COLO829 (cell line): ENCODE data around the gene THPO.
"Not testable (repeated sequence)": the region's sequence is repeated elsewhere in the genome, so short reads cannot be mapped to it uniquely, and the experiment has no call there.

Experiments
- DNase-seq: peaks from one replicate; pipeline ENCODE4 v3.0.0; 2012; ENCODE audit warnings: low spot score

The THPO gene

DNA sequence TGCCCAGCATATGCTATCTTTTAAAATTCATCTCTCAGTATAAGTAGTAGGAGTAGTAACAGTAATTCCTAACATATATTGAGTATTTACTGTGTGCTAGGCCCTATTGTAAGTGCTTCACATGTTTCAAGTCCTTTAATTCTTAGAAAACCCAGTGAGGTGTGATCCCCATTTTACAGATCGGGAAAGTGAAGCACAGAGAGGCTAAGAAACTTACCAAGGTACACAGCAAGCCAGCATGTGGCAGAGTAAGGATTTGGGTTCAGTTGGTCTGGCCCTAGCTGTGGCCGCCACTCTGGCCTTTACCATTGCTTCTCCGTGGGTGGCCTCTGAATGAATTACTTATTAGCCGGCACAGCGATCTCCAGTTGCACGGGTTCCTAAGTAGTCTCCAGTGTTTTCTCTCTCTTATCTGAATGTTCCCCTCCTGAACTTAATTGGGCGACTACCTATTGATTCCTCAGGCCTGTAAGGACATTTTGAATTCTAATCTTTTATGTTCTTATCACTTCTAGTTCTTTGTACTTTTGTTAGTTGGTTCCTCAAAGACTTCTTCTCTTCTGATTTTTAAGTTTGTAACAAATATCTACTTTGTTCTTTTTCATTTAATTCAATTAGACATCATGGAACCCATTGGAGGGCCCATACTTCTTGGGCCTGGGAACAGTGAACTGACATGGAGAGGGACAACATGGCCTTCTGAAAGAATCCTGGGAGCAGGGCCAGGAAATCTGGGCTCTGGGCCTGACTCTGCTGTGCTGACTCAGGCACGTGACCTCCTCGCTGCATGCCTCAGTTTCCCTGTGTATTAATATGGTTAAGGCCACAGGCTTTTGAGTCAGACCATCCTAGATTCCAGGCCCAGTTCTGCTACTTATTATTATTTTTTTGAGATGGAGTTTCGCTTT lies 28.2 kb downstream of the THPO start:
- DNase-seq = no peak

DNA sequence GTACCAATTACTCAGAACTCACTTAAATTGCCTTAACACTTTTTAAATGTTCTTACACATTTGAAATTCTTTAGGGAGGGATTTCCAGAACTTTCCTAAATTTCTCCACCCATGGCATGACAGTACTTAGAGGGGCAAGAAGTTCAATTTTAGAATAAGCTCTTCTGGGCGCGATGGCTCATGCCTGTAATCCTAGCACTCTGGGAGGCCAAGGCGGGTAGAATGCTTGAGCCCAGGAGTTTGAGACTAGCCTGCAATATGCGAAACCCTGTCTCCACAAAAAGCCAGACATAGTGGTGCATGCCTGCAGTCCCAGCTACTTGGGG lies 30.0 kb downstream of the THPO start:
- DNase-seq = no peak

DNA sequence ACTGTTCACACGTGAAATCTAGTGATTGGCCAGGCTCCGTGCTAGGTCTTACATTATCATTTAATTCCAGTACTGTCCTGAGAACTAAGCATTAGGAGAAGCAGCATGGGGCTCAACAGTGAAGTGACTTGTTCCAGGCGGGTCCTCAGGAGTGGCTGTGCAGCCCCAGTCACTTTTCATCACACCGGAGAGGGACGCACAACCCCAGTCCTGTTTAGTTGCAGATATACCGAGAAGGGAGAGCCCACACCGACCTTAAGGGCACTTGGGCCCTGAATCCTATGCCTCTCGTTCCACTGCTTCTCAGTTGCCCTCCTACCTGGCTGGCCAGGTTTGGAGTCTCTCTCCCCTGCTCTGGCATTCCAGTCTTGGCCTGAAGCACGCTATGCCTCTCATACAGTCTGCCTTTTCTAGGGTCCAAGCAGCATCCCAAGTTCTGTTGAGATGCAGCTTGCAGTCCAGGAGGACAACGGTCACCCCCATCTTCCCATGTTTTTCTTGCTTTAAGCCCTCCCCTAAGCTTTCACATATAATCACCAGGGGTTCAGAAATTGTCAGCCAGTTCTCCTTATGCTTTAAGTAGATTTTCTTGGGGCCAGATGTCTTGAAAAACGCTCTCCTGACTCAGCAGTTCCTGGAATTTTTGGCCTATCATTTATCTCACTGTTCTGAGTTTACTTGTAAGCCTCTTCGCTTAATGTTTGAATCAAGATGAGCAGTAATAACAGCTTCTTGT lies 30.5 kb downstream of the THPO start:
- no peak for DNase-seq

DNA sequence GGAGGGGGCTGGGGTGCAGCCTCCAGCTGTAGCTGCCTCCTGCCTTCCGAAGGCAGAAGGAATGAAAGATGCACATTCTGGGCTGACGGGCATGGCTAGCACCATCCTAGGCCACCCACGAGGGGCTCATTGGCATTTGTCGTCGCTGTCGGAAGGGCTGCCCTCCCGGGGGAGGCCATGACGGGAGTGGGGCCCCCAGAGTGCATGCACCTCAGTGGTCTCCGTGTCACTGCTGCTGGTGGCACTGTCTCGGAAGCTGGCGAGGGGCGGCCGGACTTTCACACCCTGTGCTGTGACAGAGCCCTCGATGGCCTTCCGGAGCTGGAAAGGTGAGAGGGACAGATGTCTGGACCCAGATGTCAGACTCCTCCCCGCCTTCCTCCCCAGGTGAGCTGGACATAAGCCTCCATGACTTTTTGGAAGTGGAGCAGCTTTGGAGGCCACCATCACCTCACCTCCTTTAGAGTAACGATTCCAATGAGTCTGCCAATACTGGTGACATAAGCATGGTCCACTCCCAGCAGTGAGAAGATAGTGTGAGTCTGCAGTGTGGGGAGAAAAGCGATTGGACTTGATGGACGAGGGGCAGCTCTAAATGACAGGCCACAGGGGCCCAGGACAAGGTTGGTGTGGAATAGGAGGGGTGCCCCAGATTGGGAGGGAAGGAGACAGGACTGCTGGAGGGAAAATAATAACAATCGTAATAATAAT lies 31.4 kb downstream of the THPO start:
- no peak for DNase-seq

DNA sequence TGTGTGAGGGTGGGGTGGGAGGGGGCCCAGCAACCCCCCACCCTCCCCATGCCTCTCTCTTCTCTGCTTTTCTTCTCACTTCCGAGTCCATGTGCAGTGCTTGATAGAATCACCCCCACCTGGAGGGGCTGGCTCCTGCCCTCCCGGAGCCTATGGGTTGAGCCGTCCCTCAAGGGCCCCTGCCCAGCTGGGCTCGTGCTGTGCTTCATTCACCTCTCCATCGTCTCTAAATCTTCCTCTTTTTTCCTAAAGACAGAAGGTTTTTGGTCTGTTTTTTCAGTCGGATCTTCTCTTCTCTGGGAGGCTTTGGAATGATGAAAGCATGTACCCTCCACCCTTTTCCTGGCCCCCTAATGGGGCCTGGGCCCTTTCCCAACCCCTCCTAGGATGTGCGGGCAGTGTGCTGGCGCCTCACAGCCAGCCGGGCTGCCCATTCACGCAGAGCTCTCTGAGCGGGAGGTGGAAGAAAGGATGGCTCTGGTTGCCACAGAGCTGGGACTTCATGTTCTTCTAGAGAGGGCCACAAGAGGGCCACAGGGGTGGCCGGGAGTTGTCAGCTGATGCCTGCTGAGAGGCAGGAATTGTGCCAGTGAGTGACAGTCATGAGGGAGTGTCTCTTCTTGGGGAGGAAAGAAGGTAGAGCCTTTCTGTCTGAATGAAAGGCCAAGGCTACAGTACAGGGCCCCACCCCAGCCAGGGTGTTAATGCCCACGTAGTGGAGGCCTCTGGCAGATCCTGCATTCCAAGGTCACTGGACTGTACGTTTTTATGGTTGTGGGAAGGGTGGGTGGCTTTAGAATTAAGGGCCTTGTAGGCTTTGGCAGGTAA lies 32.5 kb downstream of the THPO start:
- peak; percentile 92 for DNase-seq

DNA sequence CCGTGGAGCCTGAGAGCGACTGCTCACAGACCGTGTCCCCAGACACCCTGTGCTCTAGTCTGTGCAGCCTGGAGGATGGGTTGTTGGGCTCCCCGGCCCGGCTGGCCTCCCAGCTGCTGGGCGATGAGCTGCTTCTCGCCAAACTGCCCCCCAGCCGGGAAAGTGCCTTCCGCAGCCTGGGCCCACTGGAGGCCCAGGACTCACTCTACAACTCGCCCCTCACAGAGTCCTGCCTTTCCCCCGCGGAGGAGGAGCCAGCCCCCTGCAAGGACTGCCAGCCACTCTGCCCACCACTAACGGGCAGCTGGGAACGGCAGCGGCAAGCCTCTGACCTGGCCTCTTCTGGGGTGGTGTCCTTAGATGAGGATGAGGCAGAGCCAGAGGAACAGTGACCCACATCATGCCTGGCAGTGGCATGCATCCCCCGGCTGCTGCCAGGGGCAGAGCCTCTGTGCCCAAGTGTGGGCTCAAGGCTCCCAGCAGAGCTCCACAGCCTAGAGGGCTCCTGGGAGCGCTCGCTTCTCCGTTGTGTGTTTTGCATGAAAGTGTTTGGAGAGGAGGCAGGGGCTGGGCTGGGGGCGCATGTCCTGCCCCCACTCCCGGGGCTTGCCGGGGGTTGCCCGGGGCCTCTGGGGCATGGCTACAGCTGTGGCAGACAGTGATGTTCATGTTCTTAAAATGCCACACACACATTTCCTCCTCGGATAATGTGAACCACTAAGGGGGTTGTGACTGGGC lies 33.3 kb downstream of the THPO start:
- no peak for DNase-seq

DNA sequence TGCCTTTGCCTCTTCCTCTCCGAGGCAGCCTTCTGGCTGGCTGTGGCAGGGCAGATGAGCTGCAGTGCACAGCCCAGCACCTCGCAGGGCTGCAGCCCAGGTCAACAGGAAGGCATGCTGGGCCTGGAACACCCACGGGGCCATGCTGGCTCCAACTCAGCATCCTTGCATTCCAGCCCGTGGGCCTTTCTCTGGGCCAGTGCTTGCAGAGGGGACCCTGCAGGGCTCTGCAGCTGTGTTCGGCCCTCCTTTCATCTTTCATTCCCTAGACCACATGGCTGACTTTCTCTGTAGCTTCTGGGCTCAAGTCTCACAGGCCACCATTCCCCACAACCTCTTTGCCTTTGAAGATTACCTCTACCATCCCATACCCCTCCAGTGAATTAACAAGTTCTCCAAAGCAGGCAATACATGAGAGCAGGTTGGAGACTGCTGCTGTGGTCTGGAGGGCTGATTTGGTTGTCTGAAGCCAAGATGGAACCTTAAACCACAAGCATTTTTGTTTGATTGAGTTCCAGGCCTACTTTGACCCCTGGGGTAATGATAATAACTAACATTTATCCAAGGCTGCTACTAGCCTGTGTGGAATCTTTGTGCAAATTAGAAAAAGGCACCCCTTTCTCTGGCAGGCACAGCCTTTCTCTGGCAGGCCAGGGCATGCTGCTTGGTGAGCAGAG lies 34.7 kb downstream of the THPO start:
- no peak for DNase-seq

DNA sequence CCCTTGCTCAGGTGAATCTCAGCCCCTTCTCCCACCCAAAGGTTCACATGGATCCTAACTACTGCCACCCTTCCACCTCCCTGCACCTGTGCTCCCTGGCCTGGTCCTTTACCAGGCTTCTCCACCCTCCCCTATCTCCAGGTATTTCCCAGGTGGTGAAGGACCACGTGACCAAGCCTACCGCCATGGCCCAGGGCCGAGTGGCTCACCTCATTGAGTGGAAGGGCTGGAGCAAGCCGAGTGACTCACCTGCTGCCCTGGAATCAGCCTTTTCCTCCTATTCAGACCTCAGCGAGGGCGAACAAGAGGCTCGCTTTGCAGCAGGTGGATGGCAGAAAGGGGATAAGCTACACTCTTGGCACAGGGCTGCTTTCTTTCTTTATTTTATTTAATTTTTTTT lies 36.1 kb downstream of the THPO start:
- no peak for DNase-seq

DNA sequence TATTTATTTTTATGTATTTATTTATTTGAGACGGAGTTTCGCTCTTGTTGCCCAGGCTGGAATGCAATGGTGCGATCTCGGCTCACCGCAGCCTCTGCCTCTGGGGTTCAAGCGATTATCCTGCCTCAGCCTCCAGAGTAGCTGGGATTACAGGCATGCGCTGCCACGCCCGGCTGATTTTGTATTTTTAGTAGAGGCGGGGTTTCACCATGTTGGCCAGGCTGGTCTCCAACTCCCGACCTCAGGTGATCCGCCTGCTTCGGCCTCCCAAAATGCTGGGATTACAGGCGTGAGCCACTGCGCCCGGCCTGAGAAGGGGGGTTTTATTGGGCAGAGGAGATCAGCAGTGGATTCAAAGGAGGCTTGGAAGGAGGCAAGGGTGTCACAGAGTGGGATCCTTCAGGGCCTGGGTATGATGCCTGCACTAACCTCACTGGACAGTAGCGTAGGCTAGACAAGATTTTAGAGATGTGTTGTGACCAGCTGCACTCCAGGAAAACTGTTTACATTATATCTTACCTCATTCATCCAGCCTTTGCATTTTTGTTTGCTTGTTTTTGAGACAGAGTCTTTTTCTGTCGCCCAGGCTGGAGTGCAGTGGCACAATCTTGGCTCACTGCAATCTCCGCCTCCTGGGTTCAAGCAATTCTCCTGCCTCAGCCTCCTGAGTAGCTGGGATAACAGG lies 38.4 kb downstream of the THPO start:
- DNase-seq = not testable (repeated sequence)

DNA sequence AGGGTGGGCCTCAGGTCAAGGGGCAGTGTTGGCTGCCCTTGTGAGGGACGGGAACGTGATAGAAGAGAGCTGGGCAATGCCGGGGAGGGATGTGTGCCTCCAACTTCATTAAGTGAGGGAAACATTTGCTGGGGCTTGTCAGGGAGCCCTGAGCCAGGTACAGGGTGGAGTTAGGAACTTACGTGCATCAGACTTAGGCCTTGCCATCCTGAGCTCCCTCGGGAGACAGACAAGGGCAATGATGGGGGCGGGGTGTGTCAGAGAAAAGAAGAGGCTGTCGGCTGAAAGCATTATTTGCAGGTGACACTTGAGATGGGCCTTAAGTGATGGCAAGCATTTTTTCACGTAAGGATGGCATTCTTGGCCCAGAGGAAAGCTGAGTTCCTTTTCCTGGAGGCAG lies 39.0 kb downstream of the THPO start:
- DNase-seq = no peak

DNA sequence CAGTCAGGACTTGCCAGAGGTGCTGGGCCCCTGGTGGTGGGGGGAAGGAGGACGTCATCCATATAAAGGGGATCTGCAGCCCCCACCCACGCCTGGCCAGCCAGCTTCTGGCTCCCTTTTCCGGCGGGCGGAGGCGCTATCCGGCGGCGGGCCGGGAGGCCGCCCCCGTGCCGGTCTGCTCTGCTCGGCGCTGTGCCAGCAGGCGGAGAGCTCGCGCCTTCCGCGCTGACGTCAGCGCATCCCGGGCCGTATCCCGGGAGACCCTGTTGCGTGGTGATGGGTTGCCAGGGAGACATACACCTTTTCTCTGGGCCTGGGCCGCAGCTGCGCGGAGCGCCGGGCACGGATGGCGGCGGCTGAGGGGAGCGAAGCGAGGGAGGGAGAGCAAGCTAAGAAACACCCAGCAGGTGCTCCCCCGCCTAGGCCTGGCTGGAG lies 39.5 kb downstream of the THPO start:
- DNase-seq = no peak

DNA sequence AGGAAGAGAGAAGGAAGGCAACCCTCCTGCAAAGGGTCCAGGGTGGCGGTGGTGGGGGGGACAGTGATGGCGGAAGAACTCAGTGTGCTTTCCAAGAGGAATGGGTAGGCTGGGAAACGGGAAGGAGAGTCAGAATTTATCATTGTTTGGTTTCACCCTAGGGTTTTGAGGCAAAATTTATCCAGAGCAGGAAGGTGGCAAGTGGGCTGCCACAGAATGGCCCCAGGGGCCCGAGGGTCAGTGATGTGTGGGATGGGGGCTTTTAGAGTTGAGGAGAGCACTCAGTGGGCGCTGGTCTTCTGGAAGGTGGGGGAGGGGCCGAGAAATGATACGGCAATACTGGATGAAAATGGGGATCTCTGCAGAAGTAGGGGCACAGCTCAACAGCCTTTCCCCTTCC lies 40.0 kb downstream of the THPO start:
- DNase-seq = no peak

DNA sequence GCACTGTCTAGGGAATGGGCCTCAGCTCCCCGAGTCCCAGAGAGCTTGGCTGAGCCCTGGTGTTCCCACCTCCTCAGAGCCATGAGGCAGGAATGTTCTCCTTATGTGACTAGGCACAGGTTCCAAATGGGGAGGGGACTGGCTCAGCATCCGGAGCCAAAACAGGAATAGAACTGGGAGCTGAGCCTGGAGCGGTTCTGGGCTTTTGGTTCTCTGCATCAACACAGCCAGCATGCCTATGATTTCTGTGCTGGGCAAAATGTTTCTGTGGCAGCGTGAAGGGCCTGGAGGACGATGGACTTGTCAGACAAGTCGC lies 40.6 kb downstream of the THPO start, which contains the start of gene FAM131A:
FAM131A (plus strand) TSS at position 202 of the 316 bp plus-strand sequence; CDS start at position 233, 31 bp downstream.
- DNase-seq = no peak

DNA sequence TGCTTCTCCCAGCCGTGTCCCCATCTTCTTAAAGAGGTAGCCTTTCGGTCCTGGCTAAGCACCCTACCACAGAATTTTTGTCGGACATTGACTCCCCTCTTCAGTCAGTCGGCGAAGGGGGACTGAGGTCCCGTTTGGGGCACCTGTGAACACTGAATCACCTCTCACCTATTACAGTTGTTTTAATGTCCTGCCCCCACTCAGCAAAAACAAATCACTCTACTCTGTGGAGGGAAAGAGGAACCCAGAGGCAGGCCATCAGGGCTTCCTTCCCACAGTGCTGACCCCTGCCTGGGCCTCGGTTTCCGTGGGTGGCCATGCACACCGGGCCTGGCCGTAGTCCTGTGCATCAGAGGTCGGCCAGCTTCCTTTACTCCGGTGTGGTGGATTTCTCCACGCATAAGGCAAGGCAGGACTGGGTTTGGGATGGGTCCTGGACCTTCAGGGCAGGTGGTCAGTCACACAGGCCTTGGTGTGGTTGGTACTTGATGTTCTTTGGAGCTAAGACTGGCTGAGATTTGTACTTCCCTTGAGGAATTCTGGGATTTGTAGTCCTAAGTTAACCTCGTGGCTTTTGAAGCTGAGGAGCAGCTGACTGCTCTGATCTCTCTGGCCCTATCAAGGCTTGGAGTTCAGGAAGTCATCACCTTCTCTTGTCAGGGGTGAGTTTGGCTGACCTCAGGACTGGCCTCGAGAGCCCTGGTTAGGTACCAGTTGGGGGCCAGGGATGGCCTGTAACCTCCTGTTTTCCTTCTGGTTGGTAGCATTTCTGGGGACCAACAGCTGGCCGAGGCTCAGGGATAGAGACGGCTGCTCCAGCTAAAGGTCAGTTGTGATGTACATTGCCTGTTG lies 41.2 kb downstream of the THPO start:
- peak; percentile 80 for DNase-seq

DNA sequence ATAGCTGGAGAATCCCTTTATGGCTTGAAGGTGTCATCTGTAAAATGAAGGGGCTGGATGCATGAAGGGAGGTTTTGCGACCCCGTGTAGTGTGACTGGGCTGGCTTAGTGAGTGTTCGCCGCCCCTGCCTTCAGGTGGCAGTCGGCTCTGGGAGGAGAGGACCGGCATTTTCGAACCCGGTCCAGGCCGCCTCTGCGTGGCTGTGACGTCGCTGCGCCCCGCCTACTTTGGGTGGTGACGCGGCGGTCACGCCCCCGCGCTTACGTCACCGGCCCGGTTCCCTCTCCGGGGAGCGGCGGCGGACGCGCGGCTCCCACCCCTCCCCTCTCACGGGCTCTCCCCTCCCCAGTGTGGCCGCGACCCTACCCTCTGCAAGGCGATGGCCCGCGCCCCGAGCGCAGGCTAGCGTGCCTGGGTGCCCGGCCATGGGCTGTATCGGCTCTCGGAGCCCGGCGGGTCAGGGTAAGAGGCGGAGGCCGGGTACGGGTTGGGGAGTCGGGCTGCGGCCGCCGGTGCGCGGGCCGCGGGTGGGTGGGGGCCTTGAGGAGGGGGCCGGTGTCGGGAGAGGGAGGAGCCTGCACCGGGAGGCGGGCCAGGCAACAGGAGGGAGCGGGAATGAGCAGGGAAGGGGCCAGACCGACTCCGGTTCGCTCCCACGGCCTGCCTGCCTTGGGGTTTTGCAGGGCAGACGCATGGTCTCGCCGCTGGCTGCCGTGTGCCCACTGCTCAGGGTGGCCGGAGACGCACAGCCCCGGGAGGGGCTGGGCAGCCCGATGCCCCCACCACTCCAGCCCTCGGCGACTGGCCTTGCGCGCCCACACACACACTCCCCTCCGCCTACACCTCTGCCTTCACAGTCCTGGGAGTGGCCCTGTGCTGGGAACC lies 42.1 kb downstream of the THPO start:
- DNase-seq = peak; percentile 78

DNA sequence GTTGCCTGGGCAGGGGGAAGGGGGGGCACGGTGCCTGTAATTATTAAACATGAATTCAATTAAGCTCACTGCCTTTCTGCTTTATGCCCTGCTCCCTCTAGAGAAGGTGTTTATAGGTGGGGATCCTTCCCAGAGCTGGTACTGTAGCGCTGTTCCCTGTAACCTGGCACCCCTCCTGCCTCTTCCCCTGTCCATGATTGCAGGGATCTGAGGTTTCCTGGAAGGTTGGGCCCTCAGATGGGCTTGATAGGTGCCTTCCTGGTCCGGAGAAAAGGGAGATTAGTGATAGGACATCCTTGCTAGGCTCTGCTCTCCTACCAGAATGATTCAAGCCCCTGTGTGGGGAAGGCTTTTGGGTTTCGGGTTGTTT lies 42.7 kb downstream of the THPO start:
- DNase-seq = no peak

DNA sequence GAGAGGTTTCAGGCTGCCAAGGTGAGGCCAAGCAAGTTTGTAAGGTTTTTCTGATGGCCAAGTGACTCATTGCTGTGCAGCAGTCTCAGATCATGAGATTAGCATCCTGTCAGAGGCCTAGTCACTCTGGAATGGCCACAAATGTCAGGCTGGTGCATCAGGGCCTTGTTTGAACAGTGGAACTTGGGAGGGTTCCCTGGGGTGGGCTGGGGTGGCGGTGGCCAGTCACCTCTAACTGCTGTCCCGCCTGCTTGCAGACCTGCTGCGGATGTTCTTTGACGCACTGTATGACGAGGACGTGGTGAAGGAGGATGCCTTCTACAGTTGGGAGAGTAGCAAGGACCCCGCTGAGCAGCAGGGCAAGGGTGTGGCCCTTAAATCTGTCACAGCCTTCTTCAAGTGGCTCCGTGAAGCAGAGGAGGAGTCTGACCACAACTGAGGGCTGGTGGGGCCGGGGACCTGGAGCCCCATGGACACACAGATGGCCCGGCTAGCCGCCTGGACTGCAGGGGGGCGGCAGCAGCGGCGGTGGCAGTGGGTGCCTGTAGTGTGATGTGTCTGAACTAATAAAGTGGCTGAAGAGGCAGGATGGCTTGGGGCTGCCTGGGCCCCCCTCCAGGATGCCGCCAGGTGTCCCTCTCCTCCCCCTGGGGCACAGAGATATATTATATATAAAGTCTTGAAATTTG lies 43.4 kb downstream of the THPO start:
- no peak for DNase-seq

DNA sequence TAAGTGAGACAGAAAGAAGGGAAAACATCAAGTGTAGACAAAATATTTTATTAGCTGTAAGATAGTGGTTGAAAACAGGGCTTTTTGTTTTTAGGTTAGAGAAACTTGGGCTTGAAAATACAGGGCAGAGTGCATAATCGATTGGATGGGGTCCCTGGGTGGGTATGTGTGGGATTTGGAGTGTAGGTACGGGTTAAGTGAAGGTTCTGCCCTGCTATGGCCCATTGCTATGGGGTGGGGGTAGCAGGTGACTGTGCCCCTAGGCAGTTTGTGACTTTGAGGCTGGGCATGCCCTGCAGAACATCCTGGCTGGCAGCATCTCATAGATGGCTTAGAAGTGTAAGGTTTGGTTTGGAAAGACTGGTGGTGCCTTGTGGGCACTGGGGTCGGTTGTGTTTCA lies 44.3 kb downstream of the THPO start:
- no peak for DNase-seq
